Neuronal stem cell (in vitro differentiated cells): ENCODE data around the gene PDLIM5.

Source experiments
- DNase-seq: peaks from one replicate; pipeline ENCODE4 v3.0.0-alpha.2; 2013; ENCODE audit warnings: low spot score
- H2AFZ ChIP-seq: one replicate; pipeline ENCODE4 v1.6.1; 2013; ENCODE audit warnings: mild to moderate bottlenecking, low read length, inconsistent platforms
- H2AK5ac ChIP-seq: 2 replicates; pipeline ENCODE4 v1.6.1; 2013; ENCODE audit warnings: low read depth, mild to moderate bottlenecking, inconsistent platforms, low read length, moderate library complexity, mixed read lengths
- H2BK120ac ChIP-seq: 2 replicates; pipeline ENCODE4 v1.6.1; 2013; ENCODE audit warnings: low read depth, mild to moderate bottlenecking, inconsistent platforms, low read length, moderate library complexity, mixed read lengths
- H2BK12ac ChIP-seq: one replicate; pipeline ENCODE4 v1.6.1; 2013; ENCODE audit warnings: low read length, inconsistent platforms
- H2BK15ac ChIP-seq: 2 replicates; pipeline ENCODE4 v1.6.1; 2013; ENCODE audit warnings: mild to moderate bottlenecking, low read length, inconsistent platforms, mixed read lengths
- H2BK5ac ChIP-seq: one replicate; pipeline ENCODE4 v1.6.1; 2013; ENCODE audit warnings: inconsistent platforms, mild to moderate bottlenecking, low read length, moderate library complexity
- H3K14ac ChIP-seq: one replicate; pipeline ENCODE4 v1.6.1; 2013; ENCODE audit warnings: low read length, inconsistent platforms
- H3K18ac ChIP-seq: 2 replicates; pipeline ENCODE4 v1.6.1; 2013; ENCODE audit warnings: low read length, inconsistent platforms
- H3K23ac ChIP-seq: 2 replicates; pipeline ENCODE4 v1.6.1; 2013; ENCODE audit warnings: low read depth, mild to moderate bottlenecking, mixed read lengths, low read length, inconsistent platforms; ENCODE audit not compliant: poor library complexity
- H3K27ac ChIP-seq: replicated peaks from 3 replicates; pipeline ENCODE4 v1.5.1; 2013; ENCODE audit warnings: low read length, inconsistent platforms
- H3K27me3 ChIP-seq, 3 experiments: 2 replicates each; pipeline ENCODE4 v1.6.1; 2013; ENCODE audit warnings: low read length in 3 of 3, mild to moderate bottlenecking in 2 of 3, inconsistent platforms in 1 of 3, low read depth in 1 of 3, mixed read lengths in 1 of 3, moderate library complexity in 1 of 3; ENCODE audit not compliant: control insufficient read depth in 3 of 3, insufficient read depth in 3 of 3
- H3K36me3 ChIP-seq, 2 donors: replicated peaks in 1 of 2; 2 replicates each; pipeline ENCODE4 v1.6.1; 2013; ENCODE audit warnings: low read length in 2 of 2; ENCODE audit not compliant: control insufficient read depth in 2 of 2, insufficient read depth in 2 of 2
- H3K4ac ChIP-seq: 2 replicates; pipeline ENCODE4 v1.6.1; 2013; ENCODE audit warnings: inconsistent platforms, mild to moderate bottlenecking, low read length, moderate library complexity
- H3K4me1 ChIP-seq, 2 donors: 1 replicate in 1 of 2; 2 replicates in 1 of 2; pipeline ENCODE4 v1.6.1; 2013; ENCODE audit warnings: low read length in 2 of 2, low read depth in 1 of 2; ENCODE audit not compliant: control insufficient read depth in 2 of 2, insufficient read depth in 1 of 2
- H3K4me2 ChIP-seq: one replicate; pipeline ENCODE4 v1.6.1; 2013; ENCODE audit warnings: mild to moderate bottlenecking, low read length, inconsistent platforms; ENCODE audit not compliant: insufficient read depth, poor library complexity, severe bottlenecking
- H3K4me3 ChIP-seq, 2 donors: 2 replicates each; pipeline ENCODE4 v1.5.1; 2013; ENCODE audit warnings: low read length in 2 of 2, mild to moderate bottlenecking in 2 of 2, inconsistent platforms in 1 of 2, moderate library complexity in 1 of 2
- H3K79me1 ChIP-seq: one replicate; pipeline ENCODE4 v1.6.1; 2013; ENCODE audit warnings: low read depth, mild to moderate bottlenecking, inconsistent platforms, low read length, moderate library complexity
- H3K9ac ChIP-seq: one replicate; pipeline ENCODE4 v1.6.1; 2013; ENCODE audit warnings: mild to moderate bottlenecking, low read depth, low read length, inconsistent platforms; ENCODE audit not compliant: poor library complexity
- H3K9me3 ChIP-seq, 2 donors: replicated peaks in 1 of 2; 2 replicates each; pipeline versions ENCODE3 to v1.6.1; 2013; ENCODE audit warnings: low read length in 2 of 2, mild to moderate bottlenecking in 2 of 2, inconsistent platforms in 1 of 2, low read depth in 1 of 2, mixed read lengths in 1 of 2, moderate library complexity in 1 of 2; ENCODE audit not compliant: control insufficient read depth in 2 of 2, insufficient read depth in 1 of 2
- H4K8ac ChIP-seq: one replicate; pipeline ENCODE4 v1.6.1; 2013; ENCODE audit warnings: low read depth, mild to moderate bottlenecking, inconsistent platforms, low read length, moderate library complexity
- H4K91ac ChIP-seq: one replicate; pipeline ENCODE4 v1.6.1; 2013; ENCODE audit warnings: low read length, low read depth, mild to moderate bottlenecking, inconsistent platforms; ENCODE audit not compliant: poor library complexity
- WGBS, 2 donors: extraction: QIAGEN DNeasy Blood & Tissue Kit; methylation state at CpG; one replicate each; pipeline ENCODE4 v1.1.7; 2013; ENCODE audit warnings: missing lambda C conversion rate in 2 of 2, mixed read lengths in 1 of 2; ENCODE audit not compliant: insufficient read length in 2 of 2, insufficient replicate concordance in 1 of 2; ENCODE audit errors: extremely low coverage in 2 of 2; 5-methylcytosine and 5-hydroxymethylcytosine counted together

PDLIM5 gene

DNA sequence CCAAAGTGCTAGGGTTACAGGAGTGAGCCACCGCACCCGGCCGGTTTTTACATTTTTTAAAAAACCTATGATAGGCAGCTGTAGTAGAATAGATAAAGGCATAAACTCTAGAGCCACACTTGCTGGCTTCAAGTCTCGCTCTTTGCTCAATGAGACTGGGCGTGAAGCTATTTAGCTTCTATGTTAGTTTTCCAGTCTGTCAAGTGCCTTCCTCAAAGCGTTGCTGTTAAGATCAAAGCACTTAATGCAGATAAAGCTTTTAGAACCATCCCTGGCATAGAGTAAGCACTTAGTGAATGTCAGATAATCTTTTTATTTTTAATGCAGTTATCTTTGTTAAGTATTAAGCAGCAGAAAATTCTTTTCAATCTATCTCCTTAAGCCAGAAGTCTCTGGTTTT is 264.0 kb downstream of the PDLIM5 start:
- H2AFZ ChIP-seq, result no peak overlapping the region
- no peak overlapping the region for H3K4me2 ChIP-seq
- H3K14ac ChIP-seq, result no peak overlapping the region
- H4K8ac ChIP-seq, result no peak overlapping the region
- H3K18ac ChIP-seq, result no peak overlapping the region
- H2BK5ac ChIP-seq, result no peak overlapping the region
- no peaks in the 10 kb centered on the region for H3K9me3 ChIP-seq
- no peak overlapping the region for H2BK15ac ChIP-seq
- H3K79me1 ChIP-seq, result no peaks in the 10 kb centered on the region
- no peak overlapping the region for H2BK12ac ChIP-seq
- H3K36me3 ChIP-seq, result no peaks in the 10 kb centered on the region
- no peak overlapping the region for H3K4me3 ChIP-seq
- no CpG with 5 or more reads among the region's 6 CpGs for WGBS, 2 donors
- no peak overlapping the region for H2AK5ac ChIP-seq
- H3K9ac ChIP-seq, result no peak overlapping the region
- no peak overlapping the region for H3K23ac ChIP-seq
- DNase-seq, result no peak
- H3K4me1 ChIP-seq, result no peaks in the 10 kb centered on the region
- no peak overlapping the region for H3K4ac ChIP-seq
- no peaks in the 10 kb centered on the region for H3K27me3 ChIP-seq
- no peak overlapping the region for H3K27ac ChIP-seq
- H4K91ac ChIP-seq, result no peak overlapping the region
- no peak overlapping the region for H2BK120ac ChIP-seq
